RWPE1 (cell line): ENCODE results near the gene TMEM218.

Experiments used
- CTCF ChIA-PET: fragments of 350-600 bp; sonication (Branson Sonifier 250); formaldehyde crosslinking; extraction: SDS; loops from one replicate; lab custom pipeline; 2021; lab: Yijun Ruan, JAX
- POLR2A ChIA-PET: fragments of 400-600 bp; formaldehyde crosslinking; extraction: SDS; loops from one replicate; lab custom pipeline; 2020; ENCODE audit warnings: antibody characterized with exemption; ENCODE audit not compliant: low non-redundant PET; lab: Yijun Ruan, JAX
- DNase-seq: peaks from one replicate; pipeline ENCODE4 v3.0.0; 2012; ENCODE audit warnings: low spot score
- H3K27ac ChIP-seq: fragments of 450-650 bp; 2 replicates; pipeline ENCODE4 v1.5.1; 2017
- CTCF ChIP-seq: fragments of 450-650 bp; conservative IDR thresholded peaks from 2 replicates; pipeline ENCODE4 v1.5.1; 2017; ENCODE audit warnings: low read depth, mild to moderate bottlenecking

TMEM218 gene

GRCh38 chr11:125078016-125078415 is 33.4 kb downstream of the TMEM218 start:
- ChIA-PET POLR2A (interaction anchor here (0.8 kb wide), 1 partner anchor 15 kb away, joined by 3 read pairs; the partner anchor contains the start of gene SLC37A2), CTCF (interaction anchor here (0.7 to 1.4 kb wide), 2 partner anchors 64 to 407 kb away, joined by 3 read pairs; no protein-coding TSS in a partner anchor)
- no peak for TF ChIP-seq CTCF
- DNase-seq, result no peak
- H3K27ac ChIP-seq, result no peak overlapping the region

- TF ChIP-seq CTCF, result no peak
- peak overlapping the region; percentile 77 for H3K27ac ChIP-seq
- DNase-seq, result no peak
- POLR2A ChIA-PET, result no interaction called here
- CTCF ChIA-PET, result interaction anchor here (0.6 to 1.4 kb wide), 4 partner anchors 65 to 1278 kb away, joined by 3 to 4 read pairs (median 4); no protein-coding TSS in a partner anchor
Observed at GRCh38 chr11:125076378-125076945, 35.0 kb downstream of the TMEM218 start.

- H3K27ac ChIP-seq, result peak overlapping the region; percentile 77
Observed at GRCh38 chr11:125075900-125076317, 35.5 kb downstream of the TMEM218 start.

GRCh38 chr11:125075242-125075625 is 36.2 kb downstream of the TMEM218 start:
- no peak for DNase-seq
- H3K27ac ChIP-seq, result peak overlapping the region; percentile 77
- no peak for TF ChIP-seq CTCF
- ChIA-PET POLR2A (no interaction called here), CTCF (interaction anchor here (0.6 kb wide), 2 partner anchors 36 to 148 kb away, joined by 5 read pairs; no protein-coding TSS in a partner anchor)

More at GRCh38 chr11:125075900-125076317, 35.5 kb downstream of the TMEM218 start:
- peak; percentile 72 for DNase-seq
- no peak for TF ChIP-seq CTCF
- ChIA-PET CTCF (interaction anchor here (0.6 to 0.7 kb wide), 5 partner anchors 37 to 1279 kb away, joined by 3 to 5 read pairs (median 4); no protein-coding TSS in a partner anchor), POLR2A (no interaction called here)

GRCh38 chr11:125074511-125075241 is 36.8 kb downstream of the TMEM218 start:
- DNase-seq, result no peak
- no peak for TF ChIP-seq CTCF
- CTCF ChIA-PET, result no interaction called here
- POLR2A ChIA-PET, result no interaction called here
- H3K27ac ChIP-seq, result peak overlapping the region; percentile 77

GRCh38 chr11:125073616-125074483 is 37.6 kb downstream of the TMEM218 start:
- TF ChIP-seq CTCF, result no peak
- CTCF ChIA-PET, result interaction anchor here (0.6 to 1.1 kb wide), 2 partner anchors 10 to 494 kb away, joined by 3 to 4 read pairs; partner anchors contain the start of gene SLC37A2
- no peak for DNase-seq
- POLR2A ChIA-PET, result no interaction called here
- peak overlapping the region; percentile 77 for H3K27ac ChIP-seq
